HL-60/S4 treated with phorbol 12-myristate 13-acetate at 8.2 ng/mL for 4 days and 3 days (cell line): Measurements from ENCODE around the gene TOMM7.
"Not testable (repeated sequence)": the region's sequence is repeated elsewhere in the genome, so short reads cannot be mapped to it uniquely, and the experiment has no call there.

Source experiments
- in situ Hi-C: fragments of 300-500 bp; cut with MboI; formaldehyde crosslinking; loops from 2 replicates; pipeline ENCODE4 v1.15.0; 2022; ENCODE audit warnings: low sequenced_read_pairs

TOMM7 gene

DNA sequence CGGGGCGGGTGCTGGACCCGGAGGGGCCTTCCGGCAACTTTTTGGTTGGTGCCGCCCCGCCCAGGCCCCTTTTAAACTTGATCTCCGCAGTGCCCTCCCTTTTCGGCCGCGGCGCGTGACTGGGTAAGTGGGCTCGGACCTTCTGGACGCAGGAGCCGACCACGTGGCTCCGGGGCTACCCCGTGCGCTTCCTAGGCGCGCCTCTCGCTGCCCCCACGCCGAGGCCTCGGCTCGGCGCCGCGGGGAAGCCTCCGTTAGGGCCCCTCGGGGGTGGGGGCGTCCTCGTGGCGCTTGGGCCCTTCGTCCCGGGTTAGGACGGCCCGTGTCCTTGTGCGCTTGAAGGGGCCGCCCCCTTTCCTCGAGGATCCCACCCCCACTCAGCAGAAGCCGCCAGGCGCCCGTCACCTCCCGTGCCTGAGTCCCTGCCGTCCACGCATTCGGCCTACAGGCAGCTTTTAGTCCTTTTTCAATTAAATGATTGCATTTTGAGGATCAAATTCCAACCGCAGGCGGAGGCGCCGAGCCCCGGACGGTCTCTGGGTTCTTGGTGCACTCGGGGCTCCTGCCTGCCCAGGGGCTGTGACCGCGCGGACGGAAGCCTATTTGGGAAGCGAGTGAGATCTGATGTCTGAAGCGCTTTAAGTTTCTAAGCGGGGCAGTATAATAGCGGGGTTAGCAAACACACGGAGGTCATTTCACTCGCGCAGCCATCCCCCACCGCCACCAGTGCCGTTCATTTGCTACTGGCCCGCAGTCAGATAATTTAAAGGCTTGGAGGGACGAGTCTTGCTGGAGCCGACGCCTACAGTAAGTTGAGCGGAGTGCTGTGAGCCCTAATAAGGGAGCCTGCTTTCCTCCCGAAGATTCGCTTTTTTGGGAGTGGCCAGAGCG, 31.8 kb upstream of the TOMM7 start:
- in situ Hi-C loops = no loop called here

GRCh38 chr7:22853674-22854157, 31.1 kb upstream of the TOMM7 start:
- in situ Hi-C loops = no loop called here

GRCh38 chr7:22853138-22853537, 30.5 kb upstream of the TOMM7 start:
- in situ Hi-C loops = no loop called here

DNA sequence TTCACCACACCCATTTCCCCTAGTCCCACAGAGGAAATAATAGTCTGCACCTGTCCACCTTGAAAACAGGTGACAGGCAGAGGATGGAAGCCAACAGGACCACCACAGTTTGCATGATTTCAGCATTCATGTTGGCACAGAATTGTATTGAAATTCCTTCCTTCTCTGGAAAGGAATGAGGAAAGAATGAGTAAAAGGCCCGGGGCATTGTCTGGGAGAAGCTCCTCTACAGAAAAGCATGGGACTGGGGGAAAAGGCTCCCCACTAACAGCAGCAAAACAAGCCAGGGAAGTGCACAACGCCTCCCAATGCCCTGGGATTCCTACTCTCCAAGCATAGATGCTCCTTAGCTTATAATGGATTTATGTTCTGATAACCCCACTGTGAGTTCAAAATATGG, 28.5 kb upstream of the TOMM7 start:
- in situ Hi-C loops = no loop called here

DNA sequence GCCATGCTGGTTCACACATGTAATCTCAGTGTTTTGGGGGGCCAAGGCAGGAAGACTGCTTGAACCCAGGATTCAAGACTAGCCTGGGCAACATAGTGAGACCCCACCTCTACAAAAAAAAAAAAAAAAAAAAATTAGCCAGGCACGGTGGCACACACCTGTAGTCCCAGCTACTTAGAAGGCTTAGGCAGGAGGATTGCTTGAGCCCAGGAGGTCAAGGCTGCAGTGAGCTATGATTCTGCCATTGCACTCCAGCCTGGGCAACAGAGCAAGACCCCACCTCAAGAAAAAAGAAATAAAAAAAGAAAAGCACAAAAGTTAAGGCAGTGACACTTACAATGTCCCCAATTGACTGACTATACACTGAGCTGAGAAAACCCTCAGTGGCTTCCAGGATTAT, 27.7 kb upstream of the TOMM7 start:
- in situ Hi-C loops = not testable (repeated sequence)

GRCh38 chr7:22849662-22850061, 27.0 kb upstream of the TOMM7 start:
- in situ Hi-C loops = no loop called here

DNA sequence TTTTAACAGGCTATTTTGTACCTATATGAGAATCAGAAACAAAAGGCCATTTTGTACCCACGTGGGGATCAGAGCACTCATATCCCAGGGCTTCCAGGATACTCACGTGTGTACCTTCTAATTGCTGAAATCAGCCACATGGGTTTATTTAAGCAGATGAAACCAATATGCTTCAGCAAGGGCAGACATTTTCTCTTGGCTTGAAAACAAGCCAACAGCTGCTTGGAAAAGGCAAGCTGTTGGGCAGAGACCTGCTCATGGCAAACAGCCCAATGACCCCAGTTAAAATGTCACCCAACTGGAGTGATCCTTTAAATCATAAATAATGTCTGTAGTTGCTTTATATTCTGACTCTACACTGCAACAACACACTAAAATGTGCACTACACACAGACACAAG, 26.5 kb upstream of the TOMM7 start:
- in situ Hi-C loops = no loop called here

GRCh38 chr7:22846961-22847360, 24.3 kb upstream of the TOMM7 start:
- in situ Hi-C loops = no loop called here

- in situ Hi-C loops = no loop called here
These were observed 22.7 kb upstream of the TOMM7 start for GRCh38 chr7:22845221-22845834.

GRCh38 chr7:22843681-22844309, 21.1 kb upstream of the TOMM7 start:
- in situ Hi-C loops = no loop called here

DNA sequence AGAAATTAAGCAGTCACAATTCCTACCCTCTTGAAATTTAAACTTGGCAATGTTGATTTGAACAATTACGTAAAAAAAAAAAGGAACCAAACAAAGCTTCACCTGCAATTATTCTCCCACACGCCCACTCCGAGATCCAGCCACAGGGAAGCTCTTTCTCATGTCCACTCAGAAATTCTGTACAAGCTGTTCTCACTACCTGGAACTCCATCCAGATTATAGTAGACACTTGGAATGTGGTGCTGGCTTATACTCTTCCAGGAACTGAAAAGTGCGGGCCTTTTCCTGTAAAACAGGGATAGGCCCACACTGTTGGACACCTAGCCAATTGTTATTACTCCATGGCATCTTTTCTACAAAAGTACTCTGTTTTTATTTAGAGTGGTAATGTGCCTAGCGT, 20.3 kb upstream of the TOMM7 start:
- in situ Hi-C loops = no loop called here

DNA sequence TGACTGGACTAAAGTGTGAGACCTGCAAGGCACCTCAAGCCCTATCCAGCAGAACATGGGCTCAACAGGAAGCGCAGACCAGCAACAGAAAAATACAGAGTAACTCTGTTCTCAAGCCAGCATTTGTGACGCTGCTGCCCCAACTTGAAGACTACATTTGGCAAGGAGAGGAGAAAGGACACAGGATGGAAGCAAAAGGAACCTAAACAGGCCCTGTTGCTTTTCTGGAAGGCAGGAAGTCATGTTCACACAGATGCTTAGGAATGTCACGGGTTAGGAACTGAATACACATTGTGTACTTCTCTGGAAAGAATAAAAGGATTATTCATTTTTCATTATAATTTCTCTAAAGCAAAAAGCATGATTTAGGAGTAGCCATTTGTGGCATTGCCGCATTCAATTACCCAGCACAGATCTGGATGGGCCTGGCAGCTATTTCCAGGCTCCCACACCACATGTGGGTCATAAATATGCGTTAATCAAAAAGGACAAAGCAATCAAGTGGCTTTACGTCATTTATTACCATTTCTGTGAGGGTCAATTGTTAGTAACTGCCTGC, 19.8 kb upstream of the TOMM7 start:
- in situ Hi-C loops = no loop called here

DNA sequence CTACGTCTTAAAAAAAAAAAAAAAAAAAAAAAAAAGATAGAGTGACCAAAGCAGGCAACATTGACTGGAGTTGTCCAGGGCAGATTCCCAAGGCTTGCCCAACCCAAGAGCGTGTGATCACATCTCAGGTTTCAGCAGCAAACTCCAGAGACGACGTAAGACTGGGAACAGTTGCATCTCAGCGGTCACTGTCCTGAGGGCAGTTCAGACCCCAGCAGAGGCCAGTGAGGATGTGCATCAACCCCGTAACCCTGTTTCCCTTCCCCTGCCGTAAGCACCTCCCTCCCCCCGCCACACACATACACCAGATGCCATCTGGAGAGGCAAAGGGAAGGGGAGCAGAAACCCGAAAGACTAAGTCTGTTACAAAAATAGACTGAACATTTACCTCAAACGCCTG, 19.3 kb upstream of the TOMM7 start:
- in situ Hi-C loops = no loop called here

GRCh38 chr7:22837308-22837707, 14.7 kb upstream of the TOMM7 start:
- in situ Hi-C loops = no loop called here

GRCh38 chr7:22836506-22836905, 13.9 kb upstream of the TOMM7 start:
- in situ Hi-C loops = not testable (repeated sequence)

DNA sequence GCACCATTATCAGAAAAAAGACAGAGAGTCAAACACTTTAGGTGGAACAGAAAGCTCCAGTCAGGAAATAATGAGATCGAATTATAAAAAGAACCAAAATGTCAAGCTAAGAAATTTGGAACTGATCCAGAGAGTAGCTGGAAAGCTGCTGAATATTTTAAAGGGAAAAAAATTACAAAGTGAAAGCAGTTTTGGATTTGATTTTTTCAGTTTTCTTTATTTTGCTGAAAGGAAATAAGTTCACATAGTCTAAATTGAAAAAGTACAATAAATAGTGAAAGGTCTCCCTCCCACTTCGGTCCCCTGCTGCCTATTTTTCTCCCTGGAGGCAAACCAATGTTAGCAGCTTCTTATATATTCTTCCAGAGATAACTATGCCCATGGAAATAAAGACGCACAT, 11.3 kb upstream of the TOMM7 start:
- in situ Hi-C loops = no loop called here

DNA sequence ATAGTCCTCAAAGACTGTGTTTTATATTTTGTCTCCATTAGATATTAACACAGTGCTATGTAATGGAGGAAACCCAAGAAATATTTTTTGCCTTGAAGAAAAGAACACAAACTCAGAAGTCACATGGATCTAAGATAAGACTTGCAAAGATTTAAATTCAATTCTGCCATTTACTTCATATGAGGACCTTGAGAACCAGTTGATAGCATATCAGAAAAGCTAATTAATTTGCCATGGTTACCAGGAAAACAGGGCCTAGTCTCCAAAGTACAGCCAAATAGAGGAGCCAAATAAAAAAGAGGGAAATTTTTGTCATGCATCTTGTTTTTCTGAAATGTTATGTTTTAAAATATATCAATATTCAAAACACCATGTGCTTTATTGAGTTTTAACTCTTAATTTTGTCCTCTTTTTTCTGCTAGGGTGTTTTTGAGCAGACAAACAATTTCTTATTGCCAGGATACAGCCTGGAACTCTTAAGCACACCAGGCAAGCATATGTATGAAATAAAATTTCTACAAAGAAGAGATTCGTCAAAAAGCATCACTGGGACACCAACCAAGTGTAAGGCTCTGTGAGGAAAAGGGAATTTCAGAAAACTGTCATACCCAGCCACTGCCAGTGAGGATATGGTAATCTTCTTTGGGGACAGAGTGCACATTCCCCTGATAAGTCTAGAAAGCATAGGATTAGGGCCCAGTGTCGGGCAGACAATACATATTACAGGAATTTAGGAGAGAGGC, 10.6 kb upstream of the TOMM7 start:
- in situ Hi-C loops = no loop called here

- in situ Hi-C loops = no loop called here
These were observed 9.8 kb upstream of the TOMM7 start for GRCh38 chr7:22832401-22832800.

- in situ Hi-C loops = no loop called here
These were observed 9.1 kb upstream of the TOMM7 start for GRCh38 chr7:22831602-22832305.

GRCh38 chr7:22827563-22827962, 4.9 kb upstream of the TOMM7 start:
- in situ Hi-C loops = no loop called here
